ENCODE measurements around the gene EGR4.

The EGR4 gene

DNA sequence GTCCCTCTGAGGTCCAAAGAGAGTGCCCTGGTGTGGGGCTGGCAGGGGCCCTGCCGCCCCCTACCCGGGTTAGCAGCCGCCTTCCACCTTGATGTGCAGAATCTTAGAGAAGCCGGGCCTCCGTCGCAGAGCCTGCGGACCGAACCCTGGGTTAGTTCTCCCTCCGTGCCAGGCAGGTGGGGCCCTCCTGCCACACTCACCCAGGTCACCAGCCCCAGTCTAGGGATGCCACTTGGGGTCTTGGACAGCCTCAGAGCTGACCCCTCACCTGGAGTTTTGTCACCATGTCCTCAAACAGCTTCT is 34.5 kb downstream of the EGR4 start:
- DNase-seq (ENCODE audit: low read depth) = no peak
- TF ChIP-seq, protein P1, sequence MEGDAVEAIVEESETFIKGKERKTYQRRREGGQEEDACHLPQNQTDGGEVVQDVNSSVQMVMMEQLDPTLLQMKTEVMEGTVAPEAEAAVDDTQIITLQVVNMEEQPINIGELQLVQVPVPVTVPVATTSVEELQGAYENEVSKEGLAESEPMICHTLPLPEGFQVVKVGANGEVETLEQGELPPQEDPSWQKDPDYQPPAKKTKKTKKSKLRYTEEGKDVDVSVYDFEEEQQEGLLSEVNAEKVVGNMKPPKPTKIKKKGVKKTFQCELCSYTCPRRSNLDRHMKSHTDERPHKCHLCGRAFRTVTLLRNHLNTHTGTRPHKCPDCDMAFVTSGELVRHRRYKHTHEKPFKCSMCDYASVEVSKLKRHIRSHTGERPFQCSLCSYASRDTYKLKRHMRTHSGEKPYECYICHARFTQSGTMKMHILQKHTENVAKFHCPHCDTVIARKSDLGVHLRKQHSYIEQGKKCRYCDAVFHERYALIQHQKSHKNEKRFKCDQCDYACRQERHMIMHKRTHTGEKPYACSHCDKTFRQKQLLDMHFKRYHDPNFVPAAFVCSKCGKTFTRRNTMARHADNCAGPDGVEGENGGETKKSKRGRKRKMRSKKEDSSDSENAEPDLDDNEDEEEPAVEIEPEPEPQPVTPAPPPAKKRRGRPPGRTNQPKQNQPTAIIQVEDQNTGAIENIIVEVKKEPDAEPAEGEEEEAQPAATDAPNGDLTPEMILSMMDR (IDR thresholded peaks at IDR 0.05; ENCODE audit: low read length, missing control alignments) = no peak

DNA sequence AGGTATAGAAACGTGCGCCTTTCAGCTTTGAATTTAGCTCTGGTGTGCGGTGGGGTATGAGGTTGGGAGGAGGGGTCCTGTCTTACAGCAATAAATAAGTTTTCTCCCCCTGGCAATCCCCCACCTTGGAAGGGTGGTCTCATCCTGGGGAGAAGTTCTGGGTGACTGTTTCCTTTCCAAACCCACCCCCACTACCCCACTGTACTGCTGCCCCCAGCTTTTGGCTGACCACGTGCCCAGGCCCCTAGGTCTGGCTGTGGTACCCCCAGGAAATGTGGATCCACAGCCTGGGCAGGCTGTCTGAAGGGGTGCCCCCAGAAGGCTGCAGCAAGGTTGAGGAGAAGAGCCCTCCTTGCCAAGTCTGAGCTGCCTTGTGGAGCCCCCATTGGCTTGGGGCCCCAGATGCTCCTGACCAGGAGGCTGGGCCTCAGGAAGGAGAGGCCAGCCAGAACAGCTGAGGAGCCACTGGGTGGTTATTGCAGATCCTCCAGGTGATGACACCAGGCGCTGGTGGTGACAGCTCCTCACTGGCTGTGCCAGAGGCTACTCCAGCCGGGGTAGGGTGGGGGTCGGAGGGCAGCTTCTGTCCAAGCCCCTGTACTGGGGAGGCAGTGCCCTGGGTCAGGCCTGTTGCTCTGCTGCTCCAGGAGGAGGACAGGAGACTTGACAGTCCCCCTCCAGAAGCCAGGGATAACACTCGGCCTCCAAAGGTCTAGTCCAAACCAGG is 35.0 kb downstream of the EGR4 start:
- TF ChIP-seq, protein P1 (IDR thresholded peaks at IDR 0.05; ENCODE audit: low read length, missing control alignments) = no peak
- no peak for DNase-seq (ENCODE audit: low read depth)
- H3K4me3 ChIP-seq (replicated peaks; ENCODE audit: low read depth, low read length) = no peak overlapping the region

More for the DNA sequence above, 34.5 kb downstream of the EGR4 start:
- no peak overlapping the region for H3K4me3 ChIP-seq (replicated peaks; ENCODE audit: low read depth, low read length)

- TF ChIP-seq, protein P1 (IDR thresholded peaks at IDR 0.05; ENCODE audit: low read length, missing control alignments) = no peak
- no peak overlapping the region for H3K4me3 ChIP-seq (replicated peaks; ENCODE audit: low read depth, low read length)
- DNase-seq (ENCODE audit: low read depth) = no peak
Observed at GRCh38 chr2:73257425-73258125, 35.8 kb downstream of the EGR4 start.

GRCh38 chr2:73257021-73257420 is 36.3 kb downstream of the EGR4 start:
- no peak overlapping the region for H3K4me3 ChIP-seq (replicated peaks; ENCODE audit: low read depth, low read length)
- TF ChIP-seq, protein P1 (IDR thresholded peaks at IDR 0.05; ENCODE audit: low read length, missing control alignments) = no peak
- DNase-seq (ENCODE audit: low read depth) = no peak

DNA sequence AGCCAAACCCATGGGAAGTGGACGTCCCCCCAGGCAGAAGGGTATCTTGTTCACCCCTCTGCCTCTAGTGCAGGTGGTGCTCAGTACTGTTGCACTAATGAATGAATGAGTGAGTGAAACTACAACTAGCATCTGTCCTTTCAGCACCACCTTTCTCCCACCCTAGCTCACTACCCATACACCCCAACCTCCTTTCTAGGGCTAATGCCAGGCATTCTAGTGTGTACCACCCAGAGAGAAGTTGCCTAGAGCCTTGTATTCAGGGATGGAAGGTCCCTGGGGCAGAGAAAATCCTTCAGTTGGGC is 36.8 kb downstream of the EGR4 start:
- TF ChIP-seq, protein P1 (IDR thresholded peaks at IDR 0.05; ENCODE audit: low read length, missing control alignments) = no peak
- H3K4me3 ChIP-seq (replicated peaks; ENCODE audit: low read depth, low read length) = no peak overlapping the region
- no peak for DNase-seq (ENCODE audit: low read depth)

DNA sequence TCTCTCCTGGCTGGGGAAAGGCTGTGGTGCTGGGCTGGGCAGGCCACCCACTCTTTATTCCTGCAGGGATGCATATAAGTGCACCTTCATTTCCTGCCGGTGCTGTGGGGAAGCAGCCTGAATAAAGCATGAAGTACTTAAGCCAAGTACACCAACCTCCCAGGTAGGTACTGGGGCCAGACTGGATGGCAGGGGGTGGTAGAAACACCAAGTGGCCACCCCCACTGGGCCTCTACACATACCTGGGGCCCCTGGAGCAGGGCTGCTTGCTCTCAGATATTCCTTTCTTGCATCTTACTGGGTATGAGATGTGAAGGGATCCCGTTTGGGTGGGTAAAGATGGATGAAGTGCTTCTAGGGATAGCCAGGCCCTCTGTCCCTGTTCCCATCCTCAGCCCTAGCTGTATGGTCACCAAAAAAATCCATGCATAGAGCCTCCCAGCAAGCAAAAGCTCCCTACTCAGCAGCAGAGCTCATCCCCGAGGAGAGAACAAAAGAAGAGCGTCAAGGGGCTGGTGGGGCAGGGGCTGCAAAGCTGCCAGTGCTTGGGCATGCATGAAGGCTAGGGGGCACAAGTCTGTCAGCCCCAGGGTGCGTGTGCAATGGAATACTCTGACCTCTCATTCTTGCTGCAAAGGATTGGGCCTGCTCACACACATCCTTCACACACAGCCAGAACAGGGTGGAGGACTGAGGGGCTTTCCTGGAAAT is 37.3 kb downstream of the EGR4 start:
- TF ChIP-seq, protein P1 (IDR thresholded peaks at IDR 0.05; ENCODE audit: low read length, missing control alignments) = no peak
- H3K4me3 ChIP-seq (replicated peaks; ENCODE audit: low read depth, low read length) = no peak overlapping the region
- DNase-seq (ENCODE audit: low read depth) = no peak
